Prostate gland (tissue), 2 donors: ENCODE results near the gene PARVB.

Experiments used
- CTCF ChIP-seq, 4 experiments: fragments of 200-600 bp in 2 of 4; fragments of 450-650 bp in 2 of 4; sonication (generic) in 2 of 4; IDR thresholded peaks; 1 replicate in 3 of 4; 2 replicates in 1 of 4; pipeline ENCODE4 v1.5.1; 2016 to 2019; ENCODE audit warnings: antibody characterized with exemption in 4 of 4, mild to moderate bottlenecking in 2 of 4, moderate library complexity in 2 of 4
- POLR2AphosphoS5 ChIP-seq: sonication (generic); formaldehyde crosslinking; IDR thresholded peaks from one replicate; pipeline ENCODE4 v1.6.1; 2017; ENCODE audit warnings: antibody characterized with exemption

DNA sequence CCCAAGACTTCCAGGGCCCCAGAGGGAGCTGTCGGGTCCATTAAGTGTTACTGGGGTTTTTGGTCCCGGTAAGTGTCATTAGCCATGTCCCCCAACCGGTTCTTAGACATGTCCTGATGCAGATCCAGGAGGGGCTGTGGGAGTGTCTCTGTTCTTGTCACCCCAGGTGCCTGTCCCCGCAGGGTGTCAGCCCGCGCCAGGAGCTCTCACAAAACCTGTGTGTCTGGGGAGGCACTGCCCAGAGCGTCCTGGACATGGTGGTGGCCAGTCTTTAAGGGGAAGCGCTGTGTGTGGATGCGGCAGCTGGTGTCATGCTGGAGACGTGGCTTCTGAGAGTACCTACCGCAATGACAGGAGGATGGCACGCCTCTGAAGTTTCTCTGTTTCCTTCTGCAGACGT lies 144.1 kb downstream of the PARVB start:
- TF ChIP-seq CTCF (IDR thresholded peaks at IDR 0.05) (no peak), POLR2AphosphoS5 (no peak)
